ENCODE data around the gene PDE4DIP.
"Not testable (repeated sequence)": the region's sequence is repeated elsewhere in the genome, so short reads cannot be mapped to it uniquely, and the experiment has no call there.

DNA sequence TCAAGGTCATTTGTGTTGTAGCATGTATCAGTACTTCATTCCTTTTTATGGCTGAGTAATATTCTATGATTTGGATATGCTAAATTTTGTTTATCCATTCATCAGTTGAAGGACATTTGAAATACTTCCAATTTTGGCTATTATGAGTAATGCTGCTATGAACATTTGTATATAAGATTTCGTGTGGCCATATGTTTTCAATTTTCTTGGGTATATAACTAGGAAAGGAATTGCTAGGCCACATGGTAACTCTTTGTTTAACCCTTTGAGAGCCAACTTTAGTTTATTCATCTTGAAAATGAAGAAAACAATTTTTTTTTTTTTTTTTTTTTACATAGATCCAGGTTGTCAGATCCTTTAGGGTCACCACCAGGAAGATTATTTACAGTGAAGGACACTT is 37.0 kb downstream of the PDE4DIP start:
- TF ChIP-seq YY1 (IDR thresholded peaks at IDR 0.05); CTCF (IDR thresholded peaks at IDR 0.05; ENCODE audit: low read depth, low read length, missing input control); REST (IDR thresholded peaks at IDR 0.05); RAD21 (IDR thresholded peaks at IDR 0.05); MAX (IDR thresholded peaks at IDR 0.05); TAF1 (conservative IDR thresholded peaks at IDR 0.05); GABPA (IDR thresholded peaks at IDR 0.05 in 1 of 2, conservative IDR thresholded peaks at IDR 0.05 in 1 of 2); RXRA (IDR thresholded peaks at IDR 0.05); JUND (IDR thresholded peaks at IDR 0.05): not testable (repeated sequence)
- TF ChIP-seq, protein P1, sequence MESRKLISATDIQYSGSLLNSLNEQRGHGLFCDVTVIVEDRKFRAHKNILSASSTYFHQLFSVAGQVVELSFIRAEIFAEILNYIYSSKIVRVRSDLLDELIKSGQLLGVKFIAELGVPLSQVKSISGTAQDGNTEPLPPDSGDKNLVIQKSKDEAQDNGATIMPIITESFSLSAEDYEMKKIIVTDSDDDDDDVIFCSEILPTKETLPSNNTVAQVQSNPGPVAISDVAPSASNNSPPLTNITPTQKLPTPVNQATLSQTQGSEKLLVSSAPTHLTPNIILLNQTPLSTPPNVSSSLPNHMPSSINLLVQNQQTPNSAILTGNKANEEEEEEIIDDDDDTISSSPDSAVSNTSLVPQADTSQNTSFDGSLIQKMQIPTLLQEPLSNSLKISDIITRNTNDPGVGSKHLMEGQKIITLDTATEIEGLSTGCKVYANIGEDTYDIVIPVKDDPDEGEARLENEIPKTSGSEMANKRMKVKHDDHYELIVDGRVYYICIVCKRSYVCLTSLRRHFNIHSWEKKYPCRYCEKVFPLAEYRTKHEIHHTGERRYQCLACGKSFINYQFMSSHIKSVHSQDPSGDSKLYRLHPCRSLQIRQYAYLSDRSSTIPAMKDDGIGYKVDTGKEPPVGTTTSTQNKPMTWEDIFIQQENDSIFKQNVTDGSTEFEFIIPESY (IDR thresholded peaks at IDR 0.05), result not testable (repeated sequence)

Measured in liver (tissue), 3 donors.